NCI-H146 treated with DMSO at 0.1 percent for 48 hours (cell line): ENCODE results near the gene OR2W3.

ENCODE experiments used
- DNase-seq: peaks from one replicate; lab custom pipeline; 2025; ENCODE audit not compliant: unreplicated experiment; lab: John Stamatoyannopoulos, UW

Gene OR2W3

DNA sequence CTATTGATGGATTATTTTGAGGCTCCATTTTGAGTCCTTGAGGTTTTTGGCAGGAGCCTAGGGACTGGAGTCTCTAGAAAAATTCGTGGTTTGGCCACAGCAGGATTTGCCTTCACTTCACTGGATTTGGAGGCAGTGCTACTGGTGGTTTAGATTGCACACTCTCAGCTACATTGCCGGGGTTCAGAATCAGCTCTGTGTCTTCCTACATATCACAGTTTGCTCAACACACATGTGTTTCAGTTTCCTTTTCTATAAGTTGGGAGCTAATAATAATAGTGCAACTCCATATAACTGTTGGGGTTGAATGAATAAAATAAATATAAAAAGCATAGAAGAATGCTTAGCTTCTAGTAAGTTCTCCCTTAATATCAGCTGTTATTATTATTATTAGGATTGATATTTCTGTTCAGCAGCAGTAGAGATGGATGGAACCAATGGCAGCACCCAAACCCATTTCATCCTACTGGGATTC lies at the start of gene OR2W3:
TSS of gene OR2W3 (plus strand) at position 425 of the 475 bp plus-strand sequence. CDS start at position 425, 0 bp downstream.
- no peak for DNase-seq

DNA sequence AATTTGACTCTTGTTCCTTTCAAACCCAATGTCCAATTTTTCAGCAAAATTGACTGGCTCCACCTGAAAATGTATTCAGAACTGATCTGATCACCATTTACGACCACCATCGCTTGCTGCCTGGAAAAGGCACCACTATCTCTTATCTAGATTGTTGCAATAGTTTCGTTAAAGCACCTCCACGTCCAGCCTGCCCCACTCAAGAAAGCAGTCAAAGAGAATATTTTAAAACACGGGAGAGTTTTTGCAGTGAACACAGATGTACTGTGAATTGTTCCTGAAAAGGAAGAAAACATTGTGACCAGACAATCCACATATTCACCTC lies 49.7 kb upstream of the OR2W3 start:
- no peak for DNase-seq

DNA sequence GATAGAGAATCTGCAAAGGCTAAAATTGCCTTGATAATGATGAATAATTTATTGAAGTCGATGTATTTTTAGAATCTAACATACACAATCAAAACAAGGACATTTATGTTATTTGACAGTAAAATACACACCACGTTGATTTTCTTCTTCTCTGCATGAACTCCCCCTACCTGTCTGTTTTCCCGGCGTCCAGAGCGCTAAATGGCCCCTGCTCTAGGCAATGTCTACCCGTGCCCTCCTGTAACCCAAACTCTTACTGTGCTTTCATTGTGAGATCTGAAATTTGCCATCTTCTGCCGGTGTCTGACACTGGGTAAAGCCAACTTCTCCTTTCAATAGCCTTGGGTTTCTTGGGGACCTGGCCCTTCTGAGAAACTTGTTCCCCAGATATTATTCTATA lies 47.0 kb upstream of the OR2W3 start:
- no peak for DNase-seq

DNA sequence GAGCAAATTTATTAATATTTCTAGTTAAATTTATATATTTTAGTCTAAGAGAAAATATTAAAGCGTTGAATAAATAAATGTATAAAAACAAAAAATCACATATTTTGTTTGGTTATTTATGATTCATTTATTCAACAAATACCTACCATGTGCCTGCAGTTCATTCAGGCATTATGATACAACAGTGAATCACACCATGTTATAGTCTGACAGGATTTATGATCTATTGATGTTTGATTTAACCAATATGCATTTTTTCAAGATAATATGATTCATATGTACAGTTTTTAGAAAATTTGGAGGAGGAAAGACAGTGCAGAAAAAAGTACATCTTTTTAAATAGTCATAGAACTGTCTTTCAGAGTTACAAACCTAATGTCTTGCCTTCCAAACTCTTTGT lies 45.8 kb upstream of the OR2W3 start:
- DNase-seq, result no peak

DNA sequence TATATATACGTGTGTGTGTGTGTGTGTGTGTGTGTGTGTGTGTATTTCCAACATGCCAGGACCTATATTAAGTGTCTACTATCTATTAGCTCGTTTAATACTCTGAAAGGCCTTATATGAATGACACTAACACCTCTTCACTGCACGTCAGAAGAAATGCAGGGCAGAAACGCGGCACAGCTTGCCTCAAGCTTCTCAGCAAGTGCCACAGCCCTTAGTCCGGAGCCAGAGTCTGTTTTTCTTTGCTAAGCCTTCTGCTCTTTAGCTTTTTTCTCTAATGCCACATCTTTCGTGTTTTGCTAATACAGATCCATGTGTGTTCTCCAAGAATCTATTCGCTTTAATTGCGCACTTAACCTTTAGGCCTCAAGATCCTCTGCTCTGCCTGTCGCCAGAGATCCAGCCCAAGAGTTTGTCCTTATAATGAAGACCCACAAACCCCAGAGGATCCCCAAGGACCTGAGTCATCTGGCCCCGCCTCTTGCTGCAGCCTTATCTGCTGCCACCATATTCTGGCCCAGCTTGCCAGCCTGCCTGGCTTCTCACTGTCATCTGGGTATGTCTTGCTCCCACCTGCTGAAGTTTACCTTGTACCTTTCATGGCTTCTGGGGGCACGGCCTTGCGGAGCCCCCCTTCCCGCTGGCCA lies 40.4 kb upstream of the OR2W3 start:
- DNase-seq, result no peak

DNA sequence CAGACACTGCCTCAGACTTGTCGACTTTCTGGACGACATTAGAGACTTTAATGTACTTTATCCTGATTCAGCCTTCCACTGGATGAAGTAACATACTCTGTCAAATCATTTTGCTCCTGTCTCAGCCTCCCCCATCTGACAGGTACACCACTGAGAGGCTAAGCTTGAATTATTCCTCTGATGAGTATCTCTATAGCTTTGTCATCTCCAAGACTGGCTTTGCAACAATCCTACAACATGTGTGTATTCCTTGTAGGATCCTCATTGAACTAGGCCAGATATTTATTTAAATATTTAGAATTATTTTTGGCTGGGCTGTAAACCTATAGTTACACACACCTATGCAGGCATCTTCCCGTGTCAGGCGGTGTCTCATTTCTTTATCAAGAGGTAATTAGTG lies 39.5 kb upstream of the OR2W3 start:
- no peak for DNase-seq

DNA sequence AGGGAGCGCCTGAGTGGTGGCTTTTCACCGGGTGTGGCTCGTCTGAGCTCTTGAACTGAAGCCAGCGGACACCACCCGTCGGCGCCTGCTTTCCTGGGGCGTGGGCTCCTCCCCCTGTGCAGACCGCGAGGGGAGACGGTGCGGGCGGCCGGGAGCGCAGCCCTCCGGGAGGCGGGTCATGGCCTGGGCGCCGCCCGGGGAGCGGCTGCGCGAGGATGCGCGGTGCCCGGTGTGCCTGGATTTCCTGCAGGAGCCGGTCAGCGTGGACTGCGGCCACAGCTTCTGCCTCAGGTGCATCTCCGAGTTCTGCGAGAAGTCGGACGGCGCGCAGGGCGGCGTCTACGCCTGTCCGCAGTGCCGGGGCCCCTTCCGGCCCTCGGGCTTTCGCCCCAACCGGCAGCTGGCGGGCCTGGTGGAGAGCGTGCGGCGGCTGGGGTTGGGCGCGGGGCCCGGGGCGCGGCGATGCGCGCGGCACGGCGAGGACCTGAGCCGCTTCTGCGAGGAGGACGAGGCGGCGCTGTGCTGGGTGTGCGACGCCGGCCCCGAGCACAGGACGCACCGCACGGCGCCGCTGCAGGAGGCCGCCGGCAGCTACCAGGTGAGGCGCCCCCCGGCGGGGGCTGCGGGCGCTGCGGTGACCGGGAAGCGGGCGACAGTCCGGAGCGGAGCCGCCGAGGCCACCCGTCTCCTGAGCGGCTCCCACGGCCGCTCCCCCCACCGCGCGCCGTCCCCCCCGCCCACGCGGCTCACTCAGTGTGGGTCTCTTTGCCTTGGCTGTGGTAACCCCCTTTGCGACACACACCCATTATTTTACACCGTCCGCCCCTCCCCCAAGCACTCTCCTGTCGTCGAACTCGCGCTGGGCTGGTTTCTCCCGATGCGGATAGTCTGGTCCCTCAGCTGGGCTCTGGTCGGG lies 38.1 kb upstream of the OR2W3 start, which contains the start of gene TRIM58:
TSS of gene TRIM58 (plus strand) at position 119 of the 916 bp plus-strand sequence. CDS start at position 179, 60 bp downstream.
- no peak for DNase-seq

DNA sequence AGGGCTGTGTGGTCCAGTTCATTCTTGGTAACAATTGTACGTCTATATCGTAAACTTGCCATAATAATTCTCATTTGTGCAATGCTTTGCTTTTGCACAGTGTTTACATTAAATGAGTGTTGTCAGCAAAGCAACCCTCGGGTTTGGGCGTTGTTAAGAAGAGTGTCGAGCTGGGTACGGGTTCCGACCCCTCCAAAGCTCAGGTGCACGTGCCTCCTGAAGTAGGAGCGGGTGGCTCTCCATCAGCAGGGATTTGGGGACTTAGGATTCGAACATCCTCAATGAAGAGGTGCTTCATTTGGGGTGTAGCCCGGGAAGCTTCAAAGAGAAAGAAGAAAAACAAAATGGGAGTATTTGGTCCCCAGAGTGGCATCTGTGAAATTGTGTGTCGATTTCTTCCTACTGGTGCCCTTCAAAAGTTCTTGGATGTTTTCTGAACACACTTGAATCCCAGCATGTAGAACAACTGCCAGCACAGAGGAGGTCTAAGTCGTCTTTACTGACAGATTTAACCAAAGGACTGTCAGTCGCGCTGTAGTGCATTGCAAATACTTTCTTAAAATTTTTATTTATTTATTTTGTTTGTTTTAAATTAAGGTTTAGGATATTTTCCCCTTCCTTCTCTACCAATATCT lies 37.3 kb upstream of the OR2W3 start:
- DNase-seq, result no peak

DNA sequence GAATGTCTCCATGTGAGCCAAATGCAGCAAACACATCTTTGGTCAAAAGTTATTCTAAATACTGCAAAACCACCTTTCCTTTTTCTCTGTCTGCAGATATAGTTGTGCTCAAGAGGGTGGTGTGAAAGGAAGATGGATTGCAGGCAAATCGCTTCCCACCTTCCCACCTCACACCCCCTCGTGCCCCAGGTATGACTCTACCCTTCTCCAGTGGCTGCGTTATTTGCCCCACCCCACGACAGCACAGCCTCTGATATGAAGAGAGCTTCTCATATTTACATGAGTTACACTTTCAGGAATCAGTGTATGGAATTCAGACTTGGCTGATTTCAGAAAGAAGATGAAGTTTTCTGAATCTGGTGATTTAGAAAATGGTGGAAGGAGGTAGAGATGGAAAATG lies 32.6 kb upstream of the OR2W3 start:
- DNase-seq, result no peak

DNA sequence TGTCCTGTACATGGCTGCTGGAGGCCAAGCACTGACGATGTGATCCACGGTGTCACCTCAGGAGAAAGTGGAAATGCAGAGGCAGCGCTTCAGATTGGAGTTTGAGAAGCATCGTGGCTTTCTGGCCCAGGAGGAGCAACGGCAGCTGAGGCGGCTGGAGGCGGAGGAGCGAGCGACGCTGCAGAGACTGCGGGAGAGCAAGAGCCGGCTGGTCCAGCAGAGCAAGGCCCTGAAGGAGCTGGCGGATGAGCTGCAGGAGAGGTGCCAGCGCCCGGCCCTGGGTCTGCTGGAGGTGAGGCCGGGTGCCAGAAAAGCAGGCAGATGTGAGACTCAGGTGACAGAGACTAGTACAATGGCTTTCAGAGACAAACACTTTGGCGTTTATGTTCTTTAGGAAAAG lies 30.7 kb upstream of the OR2W3 start:
- DNase-seq, result no peak

DNA sequence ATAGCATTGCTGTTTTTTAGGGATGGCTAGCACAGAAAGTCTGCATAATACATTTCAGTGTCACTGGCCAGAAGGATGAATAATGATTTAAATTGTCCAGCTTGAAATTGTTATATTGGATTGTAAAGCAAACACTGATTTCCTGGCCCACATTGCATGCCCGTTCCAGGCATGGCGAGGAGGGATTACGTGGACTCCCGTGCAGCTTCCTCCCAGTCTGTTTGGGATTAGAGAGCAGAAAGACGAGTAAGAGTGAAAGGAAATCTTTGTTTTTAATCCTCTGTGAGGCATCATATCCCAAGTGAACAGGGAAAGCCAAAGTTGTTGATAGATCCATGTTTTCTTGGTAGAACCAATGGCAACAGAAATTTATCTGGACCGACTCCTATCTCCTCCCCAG lies 30.0 kb upstream of the OR2W3 start:
- DNase-seq, result no peak

DNA sequence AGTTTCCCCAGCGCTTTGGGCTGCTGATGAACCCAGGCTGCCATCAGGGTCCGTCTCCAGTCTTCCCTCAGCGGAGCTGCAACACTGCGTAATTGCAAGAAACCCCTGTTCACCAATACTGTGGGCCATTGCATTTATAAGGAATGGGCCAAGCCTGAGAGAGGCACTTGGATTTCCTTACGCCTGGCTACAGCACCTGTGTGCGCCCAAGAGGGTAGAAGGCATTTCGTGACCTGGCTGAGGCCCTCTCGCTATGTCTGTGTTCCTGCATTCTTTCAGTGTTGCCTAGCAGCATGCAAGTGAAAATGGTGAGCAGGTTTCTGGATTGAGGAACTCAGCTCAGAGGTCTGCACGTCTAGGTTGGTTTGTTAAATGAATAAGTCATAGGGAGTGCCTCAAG lies 12.0 kb upstream of the OR2W3 start:
- DNase-seq, result no peak

DNA sequence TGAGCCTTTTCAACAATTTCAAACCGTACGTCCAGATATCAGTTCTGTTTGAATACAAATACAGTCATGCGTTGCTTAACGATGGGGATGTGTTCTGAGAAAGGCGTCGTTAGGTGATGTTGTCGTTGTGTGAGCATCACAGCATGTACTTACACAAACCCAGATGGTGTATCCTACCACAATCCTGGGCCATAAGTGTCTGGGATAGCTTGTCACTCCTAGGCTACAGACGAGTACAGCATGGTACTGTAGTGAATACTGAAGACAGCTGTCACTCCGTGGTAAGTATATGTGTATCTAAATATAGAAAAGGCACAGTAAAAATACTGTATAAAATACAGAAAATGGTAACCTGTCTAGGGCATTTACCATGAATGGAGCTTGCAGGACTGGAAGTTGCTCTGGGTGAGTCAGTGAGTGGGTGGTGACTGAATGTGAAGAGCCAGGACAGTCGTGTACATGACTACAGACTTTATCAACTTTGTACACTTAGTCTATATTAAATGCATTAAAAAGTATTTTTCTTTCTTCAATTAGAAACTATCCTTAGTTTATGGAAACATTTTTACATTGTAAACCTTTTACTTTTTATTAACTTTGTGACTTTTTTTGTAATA lies 10.5 kb upstream of the OR2W3 start:
- no peak for DNase-seq

DNA sequence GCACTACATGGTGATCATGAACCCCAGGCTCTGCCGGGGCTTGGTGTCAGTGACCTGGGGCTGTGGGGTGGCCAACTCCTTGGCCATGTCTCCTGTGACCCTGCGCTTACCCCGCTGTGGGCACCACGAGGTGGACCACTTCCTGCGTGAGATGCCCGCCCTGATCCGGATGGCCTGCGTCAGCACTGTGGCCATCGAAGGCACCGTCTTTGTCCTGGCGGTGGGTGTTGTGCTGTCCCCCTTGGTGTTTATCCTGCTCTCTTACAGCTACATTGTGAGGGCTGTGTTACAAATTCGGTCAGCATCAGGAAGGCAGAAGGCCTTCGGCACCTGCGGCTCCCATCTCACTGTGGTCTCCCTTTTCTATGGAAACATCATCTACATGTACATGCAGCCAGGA lies 589 bp downstream of the OR2W3 start:
- no peak for DNase-seq

DNA sequence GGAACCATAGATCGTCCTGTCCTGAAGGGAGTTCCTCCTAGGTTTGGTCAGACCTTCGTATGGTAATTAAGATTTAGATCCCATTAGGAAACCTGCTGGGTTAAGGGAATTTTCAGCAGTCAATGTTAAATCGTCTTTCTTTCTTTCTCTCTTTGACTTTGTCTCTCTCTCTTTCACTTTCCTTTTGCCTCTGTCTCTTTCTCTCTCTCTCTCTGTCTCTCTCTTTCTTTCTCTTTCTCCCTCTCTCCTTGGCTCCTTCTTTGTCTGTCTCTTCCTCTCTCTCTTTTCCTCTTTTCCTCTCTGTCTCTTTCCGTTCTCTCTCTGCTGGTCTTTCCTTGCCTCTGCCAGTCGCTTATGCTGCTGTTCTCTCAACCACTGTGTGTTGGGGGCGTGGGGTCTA lies 8.7 kb downstream of the OR2W3 start:
- no peak for DNase-seq

DNA sequence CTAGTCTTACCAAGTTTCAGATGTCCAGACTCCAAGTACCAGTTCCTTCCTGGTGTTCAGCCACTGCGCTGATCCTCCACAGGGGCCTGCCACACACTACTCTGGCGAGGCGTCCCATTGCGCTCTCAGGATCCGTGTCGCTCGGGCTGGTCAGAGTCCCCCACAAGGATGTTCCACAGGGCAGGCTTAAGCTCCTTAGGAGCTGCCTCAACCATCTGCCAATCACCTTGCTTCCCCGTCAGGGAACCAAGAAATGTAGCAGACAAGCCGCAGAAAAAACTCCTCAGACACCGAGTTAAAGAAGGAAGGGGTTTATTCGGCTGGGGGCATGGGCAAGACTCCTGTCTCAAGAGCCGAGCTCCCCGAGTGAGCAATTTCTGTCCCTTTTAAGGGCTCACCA lies 9.8 kb downstream of the OR2W3 start:
- DNase-seq, result no peak

DNA sequence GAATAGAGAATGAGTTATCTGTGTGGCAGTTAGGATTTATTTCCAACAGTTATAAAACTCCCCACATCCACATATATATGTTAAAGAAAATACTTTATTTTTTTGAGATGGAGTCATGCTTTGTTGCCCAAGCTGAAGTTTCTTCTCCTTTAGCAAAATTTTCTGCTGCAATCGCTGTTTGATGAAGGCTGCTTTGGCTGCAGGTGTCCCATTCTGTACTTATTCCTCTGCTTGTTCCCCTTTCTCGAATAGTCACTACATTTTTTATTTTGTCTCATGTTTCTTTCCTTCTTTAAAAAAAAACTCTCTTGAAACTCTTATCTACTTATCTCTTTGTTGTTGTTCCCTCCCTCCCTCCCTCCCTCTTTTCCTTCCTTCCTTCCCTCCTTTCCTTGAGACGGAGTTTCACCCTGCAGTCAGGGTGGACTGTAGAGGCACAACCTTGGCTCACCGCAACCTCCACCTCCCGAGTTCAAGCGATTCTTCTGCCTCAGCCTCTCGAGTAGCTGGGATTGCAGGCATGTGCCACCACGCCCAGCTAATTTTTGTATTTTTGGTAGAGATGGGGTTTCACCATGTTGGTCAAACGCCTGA lies 10.6 kb downstream of the OR2W3 start:
- DNase-seq, result no peak

DNA sequence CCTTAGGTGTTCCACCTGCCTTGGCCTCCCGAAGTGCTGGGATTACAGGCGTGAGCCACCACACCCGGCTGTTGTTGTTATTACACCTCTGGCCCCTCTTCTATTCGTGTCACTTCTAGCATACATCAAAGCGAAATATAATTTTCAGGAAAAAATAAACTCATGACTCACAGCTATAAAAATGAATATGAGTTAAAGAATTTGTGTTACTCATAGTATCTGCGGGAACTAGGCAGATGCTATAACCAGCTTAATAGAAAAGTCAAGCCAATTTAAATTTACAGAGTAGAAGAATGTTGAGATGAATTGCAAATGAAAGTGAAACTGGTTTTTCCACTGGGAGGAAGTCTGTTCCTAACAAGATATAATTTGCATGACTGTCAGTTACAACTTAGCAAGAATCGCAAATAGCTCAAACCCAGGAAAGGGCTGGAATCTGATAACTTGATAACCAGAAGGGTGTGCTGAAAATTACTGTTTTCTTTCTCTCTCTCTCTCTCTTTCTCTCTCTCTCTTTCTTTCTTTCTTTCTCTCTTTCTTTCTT lies 11.2 kb downstream of the OR2W3 start:
- no peak for DNase-seq

DNA sequence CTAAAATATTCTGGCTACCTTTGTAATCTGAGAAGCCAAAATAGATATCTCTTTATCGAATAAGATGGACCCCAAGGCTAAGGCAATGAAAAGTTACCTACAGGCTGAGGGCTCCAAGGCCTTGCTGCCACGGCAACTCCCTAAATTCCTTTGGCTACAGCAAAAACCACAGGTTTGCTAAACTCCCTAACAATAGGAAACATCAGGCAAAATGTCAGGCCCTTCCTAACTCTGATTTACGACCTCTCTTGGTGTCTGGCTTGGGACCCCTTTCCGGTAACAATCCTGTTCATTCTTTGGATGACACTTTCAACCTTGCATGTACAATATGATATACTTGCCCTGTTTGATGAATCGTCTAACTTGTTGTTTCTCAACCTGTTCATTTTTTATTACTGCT lies 13.4 kb downstream of the OR2W3 start:
- no peak for DNase-seq

DNA sequence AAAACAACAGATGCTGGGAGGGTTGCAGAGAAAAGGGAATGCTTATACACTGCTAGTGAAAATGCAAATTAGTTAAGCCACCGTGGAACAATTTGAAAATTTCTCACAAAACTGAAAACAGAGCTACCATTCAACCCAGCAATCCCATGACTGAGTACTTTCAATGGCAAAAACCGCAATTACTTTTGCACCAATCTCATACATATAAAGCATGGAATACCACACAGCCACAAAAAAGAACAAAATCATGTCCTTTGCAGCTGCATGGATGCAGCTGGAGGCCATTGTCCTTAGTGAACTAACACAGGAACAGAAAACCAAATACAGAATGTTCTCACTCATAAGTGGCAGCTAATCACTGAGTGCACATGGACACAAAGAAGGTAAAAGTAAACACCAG lies 18.4 kb downstream of the OR2W3 start:
- DNase-seq, result no peak
